UCSD-AML1 (cell line): ENCODE measurements around the gene HGS.
A peak's percentile ranks its signal among the peaks of the same experiment; 100 is the strongest.

ENCODE experiments used
- DNase-seq: peaks from one replicate; lab custom pipeline; 2025; ENCODE audit not compliant: unreplicated experiment; lab: John Stamatoyannopoulos, UW

The HGS gene

GRCh38 chr17:81715872-81716673 lies 32.3 kb downstream of the HGS start:
- no peak for DNase-seq

GRCh38 chr17:81716674-81716996 lies 32.8 kb downstream of the HGS start:
- no peak for DNase-seq

- DNase-seq, result no peak
These were observed 33.4 kb downstream of the HGS start for GRCh38 chr17:81717049-81717765.

GRCh38 chr17:81717766-81718089 lies 33.9 kb downstream of the HGS start:
- no peak for DNase-seq

GRCh38 chr17:81719410-81720266 lies 35.8 kb downstream of the HGS start:
- DNase-seq, result no peak

- DNase-seq, result no peak
These were observed 36.7 kb downstream of the HGS start for GRCh38 chr17:81720267-81721071.

GRCh38 chr17:81722184-81723120 lies 38.6 kb downstream of the HGS start:
- no peak for DNase-seq

GRCh38 chr17:81723651-81724209 lies 39.9 kb downstream of the HGS start:
- no peak for DNase-seq

GRCh38 chr17:81725439-81725838 lies 41.6 kb downstream of the HGS start:
- DNase-seq, result no peak

GRCh38 chr17:81726004-81726403 lies 42.2 kb downstream of the HGS start:
- no peak for DNase-seq

- DNase-seq, result no peak
These were observed 43.7 kb downstream of the HGS start for GRCh38 chr17:81727324-81728031.

- DNase-seq, result peak; percentile 71
These were observed 49.9 kb downstream of the HGS start for GRCh38 chr17:81733507-81734404.

- DNase-seq, result no peak
These were observed 50.8 kb downstream of the HGS start for GRCh38 chr17:81734405-81735263.

- DNase-seq, result peak; percentile 64
These were observed 51.7 kb downstream of the HGS start for GRCh38 chr17:81735264-81736102.

- no peak for DNase-seq
These were observed 54.4 kb downstream of the HGS start for GRCh38 chr17:81737947-81738800.
